GM18505 (cell line): ENCODE data around the gene CCSAP.
"Not testable (repeated sequence)": the region's sequence is repeated elsewhere in the genome, so short reads cannot be mapped to it uniquely, and the experiment has no call there.

Experiments
- ATAC-seq: cut with Tn5 transposase; IDR thresholded peaks from one replicate; pipeline ENCODE4 v1.9.1; 2021; ENCODE audit not compliant: unreplicated experiment
- POLR2A ChIP-seq: IDR thresholded peaks from 4 replicates; pipeline ENCODE4 v1.6.1; 2011; ENCODE audit warnings: borderline replicate concordance; ENCODE audit not compliant: insufficient read depth, insufficient read length; ENCODE audit errors: extremely low read depth

CCSAP gene, protein sequence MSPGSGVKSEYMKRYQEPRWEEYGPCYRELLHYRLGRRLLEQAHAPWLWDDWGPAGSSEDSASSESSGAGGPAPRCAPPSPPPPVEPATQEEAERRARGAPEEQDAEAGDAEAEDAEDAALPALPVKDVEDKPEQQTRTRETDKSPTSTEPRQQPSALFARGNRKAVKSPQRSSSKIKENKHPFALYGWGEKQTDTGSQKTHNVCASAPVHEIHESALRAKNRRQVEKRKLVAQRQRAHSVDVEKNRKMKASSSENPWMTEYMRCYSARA

GRCh38 chr1:229342656-229343569, at the start of gene CCSAP:
TSS of gene CCSAP (minus strand) at chr1:229343047. CDS start at chr1:229342465, 582 bp downstream.
- peak; percentile 36 for ATAC-seq
- peak; percentile 54 for TF ChIP-seq POLR2A

DNA sequence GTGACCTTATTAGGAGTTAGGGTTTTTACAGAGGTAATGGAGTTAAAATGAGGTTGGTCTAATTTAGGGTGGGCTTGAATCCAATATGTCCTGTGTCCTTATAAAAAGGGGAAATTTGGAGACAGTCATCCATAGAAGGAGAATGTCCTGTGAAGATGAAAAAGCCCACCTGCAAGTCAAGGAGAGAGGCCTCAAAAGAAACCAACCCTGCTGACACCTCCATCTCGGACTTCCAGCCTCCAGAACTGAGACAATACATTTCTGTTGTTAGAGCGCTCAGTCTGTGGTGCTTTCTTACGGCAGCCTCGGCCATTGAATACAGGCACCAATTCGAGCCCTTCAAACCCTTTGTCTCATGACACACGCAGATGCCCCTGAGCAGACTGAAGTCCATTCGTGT, 47.3 kb upstream of the CCSAP start:
- no peak for ATAC-seq
- no peak for TF ChIP-seq POLR2A

DNA sequence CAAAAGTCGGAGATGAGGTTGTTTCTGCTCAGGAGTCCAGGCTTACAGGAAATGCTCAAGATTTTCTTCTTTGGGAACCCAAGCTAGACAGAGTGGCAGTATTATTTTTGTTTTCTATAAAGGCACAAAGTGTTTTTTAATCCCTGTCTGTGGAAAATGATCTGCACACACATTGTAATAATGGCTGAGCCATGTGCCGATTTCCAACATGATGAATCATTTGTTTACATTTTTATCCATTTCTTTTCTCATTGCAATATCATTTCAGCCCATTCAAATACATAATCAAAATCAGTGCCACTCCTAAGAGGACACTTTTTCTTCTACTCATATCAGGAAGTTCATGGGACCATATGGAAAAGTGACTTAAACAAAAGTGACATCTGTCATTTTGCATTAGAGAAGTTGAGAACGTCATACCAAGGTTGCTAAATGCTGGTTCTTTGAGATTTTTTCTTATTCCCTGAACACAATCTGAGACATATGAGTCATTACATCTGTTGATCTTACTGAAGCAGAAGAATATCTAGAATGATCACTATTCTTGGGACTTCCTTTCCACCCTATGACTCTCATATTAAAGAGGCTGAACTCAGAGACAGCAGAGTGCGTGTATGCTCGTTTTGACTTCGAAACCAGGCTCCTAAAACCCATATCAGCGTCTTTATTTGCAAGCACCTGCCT, 46.2 kb upstream of the CCSAP start:
- TF ChIP-seq POLR2A, result no peak
- ATAC-seq, result no peak

DNA sequence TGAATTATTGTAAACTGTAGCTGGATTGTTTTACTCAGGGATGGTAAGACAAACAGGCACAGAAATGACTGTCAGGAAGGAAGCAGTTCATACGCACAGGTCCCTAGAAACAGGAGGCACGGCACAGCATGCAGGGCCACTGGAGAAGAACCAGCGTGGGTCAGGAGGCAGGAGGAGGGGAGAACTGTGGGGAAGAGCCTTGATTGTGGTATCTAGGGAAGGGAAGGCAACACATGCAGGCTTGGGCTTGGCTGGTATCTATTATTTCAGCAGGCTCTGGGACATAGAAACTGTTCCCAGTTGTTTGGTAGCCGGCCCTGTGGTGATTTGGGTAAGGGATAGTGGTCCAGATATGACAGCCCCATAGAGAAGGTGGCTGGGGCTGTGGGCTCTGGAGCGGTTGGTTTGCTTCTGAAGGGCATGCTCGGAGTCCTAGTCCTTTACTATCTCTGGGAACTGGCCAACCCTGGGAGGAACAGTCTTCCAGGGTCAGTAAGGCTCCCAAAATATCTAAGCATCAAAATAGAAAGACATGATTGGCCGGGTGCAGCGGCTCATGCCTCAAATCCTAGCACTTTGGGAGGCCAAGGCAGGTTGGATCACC, 43.1 kb upstream of the CCSAP start:
- no peak for ATAC-seq
- TF ChIP-seq POLR2A, result no peak

- no peak for ATAC-seq
- no peak for TF ChIP-seq POLR2A
These were observed 42.0 kb upstream of the CCSAP start for GRCh38 chr1:229384822-229385221.

GRCh38 chr1:229383961-229384360, 41.1 kb upstream of the CCSAP start:
- no peak for ATAC-seq
- no peak for TF ChIP-seq POLR2A

- TF ChIP-seq POLR2A, result no peak
- ATAC-seq, result no peak
These were observed 40.3 kb upstream of the CCSAP start for GRCh38 chr1:229383188-229383587.

DNA sequence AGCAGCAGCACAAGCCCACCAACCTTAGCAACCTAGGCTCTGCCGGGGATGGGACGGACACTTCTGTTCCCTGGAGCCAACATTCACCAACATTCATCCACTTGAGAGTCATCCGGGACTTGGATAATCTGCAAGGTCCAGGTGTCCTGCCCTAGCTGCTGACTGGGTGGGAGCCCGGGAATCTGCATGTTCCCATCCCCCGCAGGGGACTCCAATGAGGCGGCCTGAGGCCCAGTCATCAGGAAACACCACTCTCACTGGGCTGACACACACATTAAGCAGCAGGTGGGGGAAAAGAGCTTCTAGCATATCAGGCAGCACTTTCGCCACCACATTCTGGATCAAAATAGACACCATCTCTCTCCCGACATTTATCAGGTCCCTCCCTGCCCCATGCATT, 38.4 kb upstream of the CCSAP start:
- no peak for TF ChIP-seq POLR2A

GRCh38 chr1:229380536-229381160, 37.8 kb upstream of the CCSAP start:
- no peak for ATAC-seq
- TF ChIP-seq POLR2A, result no peak

More for the DNA sequence above, 38.4 kb upstream of the CCSAP start:
- ATAC-seq, result no peak

DNA sequence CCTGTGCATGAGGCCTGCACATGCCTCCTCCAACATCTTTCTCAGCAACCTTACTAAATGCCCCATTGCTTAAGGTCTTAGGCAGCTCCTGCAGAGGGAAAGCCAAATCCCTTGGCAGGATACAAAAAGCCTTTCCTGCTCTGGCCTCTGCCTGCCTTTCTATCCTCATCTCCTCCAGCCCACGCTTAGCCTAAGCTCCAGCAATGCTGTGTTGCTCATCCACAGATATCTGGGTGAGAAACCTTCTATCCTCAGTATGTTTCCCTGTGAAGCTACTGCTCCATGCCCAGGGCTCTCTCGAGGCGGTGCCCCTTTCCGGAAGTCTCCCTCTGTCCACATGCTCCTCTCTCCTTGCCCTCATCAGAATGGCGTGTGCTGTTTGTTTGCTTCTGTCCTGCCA, 37.0 kb upstream of the CCSAP start:
- ATAC-seq, result no peak
- TF ChIP-seq POLR2A, result no peak

DNA sequence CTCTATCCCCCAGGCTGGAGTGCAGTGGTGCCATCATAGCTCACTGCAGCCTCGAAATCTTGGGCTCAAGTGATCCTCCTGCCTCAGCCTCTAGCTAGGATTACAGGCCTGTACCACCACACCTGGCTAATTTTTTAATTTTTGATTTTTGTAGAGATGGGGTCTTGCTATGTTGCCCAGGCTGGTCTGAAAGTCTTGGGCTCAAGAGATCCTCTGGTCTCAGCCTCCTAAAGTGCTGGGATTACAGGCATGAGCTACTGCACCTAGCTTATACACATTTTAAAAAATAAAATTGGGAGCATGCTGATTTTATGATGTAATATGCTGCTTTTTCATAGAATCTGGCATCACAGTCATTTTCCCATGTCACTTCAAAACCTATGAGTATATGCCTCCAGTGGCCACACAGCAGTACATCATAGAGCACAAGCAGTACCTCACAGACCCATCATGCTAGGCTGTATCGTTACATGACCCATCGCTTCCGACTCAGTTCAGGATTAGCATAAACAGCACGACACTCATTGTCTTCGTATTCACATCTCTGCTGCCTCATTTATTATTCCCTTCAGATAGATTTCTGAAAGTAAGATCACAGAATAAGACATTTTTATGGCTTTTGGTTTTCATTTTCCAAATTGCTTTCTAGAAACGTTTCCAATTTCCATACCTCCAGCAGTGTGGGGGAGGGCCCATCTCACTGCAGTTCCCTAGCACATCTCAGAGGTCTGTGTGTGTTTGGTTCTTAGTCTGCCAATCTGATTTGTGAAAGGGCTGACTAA, 35.9 kb upstream of the CCSAP start:
- no peak for ATAC-seq
- TF ChIP-seq POLR2A, result no peak

- ATAC-seq, result not testable (repeated sequence)
These were observed 35.2 kb upstream of the CCSAP start for GRCh38 chr1:229378035-229378434.
